ENCODE data around the gene MYH16. TPM values are rescaled to one million over a fixed set of nuclear protein-coding genes. Genes with fewer than 3 reads are reported as not detected.
"Not testable (repeated sequence)": the region's sequence is repeated elsewhere in the genome, so short reads cannot be mapped to it uniquely, and the experiment has no call there.

MYH16 gene
- total RNA-seq, 1 donor from 2014 or later = 0.09 TPM

DNA sequence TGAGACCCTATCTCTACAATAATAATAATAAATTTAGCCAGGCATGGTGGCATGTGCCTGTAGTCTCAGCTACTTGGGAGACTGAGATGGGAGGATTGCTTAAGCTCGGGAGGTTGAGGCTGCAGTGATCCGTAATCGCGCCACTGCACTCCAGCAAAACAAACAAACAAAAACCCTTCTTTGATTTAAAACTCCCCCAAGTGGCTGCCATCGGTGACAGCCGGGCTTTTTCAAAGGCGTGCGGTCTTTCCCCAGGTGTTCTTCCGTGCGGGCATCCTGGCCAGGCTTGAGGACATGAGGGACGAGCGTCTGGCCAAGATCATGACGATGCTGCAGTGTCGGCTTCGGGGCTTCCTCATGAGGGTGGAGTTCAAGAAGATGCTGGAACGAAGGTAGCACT is 1.9 kb upstream of the MYH16 start:
- H3K4me1 Mint-ChIP-seq = no peaks in the 10 kb centered on the region
- H3K9me3 Mint-ChIP-seq = peaks cover 4% of the 10 kb centered on the region
- H3K36me3 Mint-ChIP-seq = no peaks in the 10 kb centered on the region
- DNase-seq (ENCODE audit: low spot score in 2 of 2, unreplicated experiment in 2 of 2) = no peak
- no peak overlapping the region for H3K27ac Mint-ChIP-seq
- H3K4me3 Mint-ChIP-seq = no peak overlapping the region
- H3K27me3 Mint-ChIP-seq (ENCODE audit: low read depth) = peaks cover 3% of the 10 kb centered on the region
- TF ChIP-seq, protein P1, sequence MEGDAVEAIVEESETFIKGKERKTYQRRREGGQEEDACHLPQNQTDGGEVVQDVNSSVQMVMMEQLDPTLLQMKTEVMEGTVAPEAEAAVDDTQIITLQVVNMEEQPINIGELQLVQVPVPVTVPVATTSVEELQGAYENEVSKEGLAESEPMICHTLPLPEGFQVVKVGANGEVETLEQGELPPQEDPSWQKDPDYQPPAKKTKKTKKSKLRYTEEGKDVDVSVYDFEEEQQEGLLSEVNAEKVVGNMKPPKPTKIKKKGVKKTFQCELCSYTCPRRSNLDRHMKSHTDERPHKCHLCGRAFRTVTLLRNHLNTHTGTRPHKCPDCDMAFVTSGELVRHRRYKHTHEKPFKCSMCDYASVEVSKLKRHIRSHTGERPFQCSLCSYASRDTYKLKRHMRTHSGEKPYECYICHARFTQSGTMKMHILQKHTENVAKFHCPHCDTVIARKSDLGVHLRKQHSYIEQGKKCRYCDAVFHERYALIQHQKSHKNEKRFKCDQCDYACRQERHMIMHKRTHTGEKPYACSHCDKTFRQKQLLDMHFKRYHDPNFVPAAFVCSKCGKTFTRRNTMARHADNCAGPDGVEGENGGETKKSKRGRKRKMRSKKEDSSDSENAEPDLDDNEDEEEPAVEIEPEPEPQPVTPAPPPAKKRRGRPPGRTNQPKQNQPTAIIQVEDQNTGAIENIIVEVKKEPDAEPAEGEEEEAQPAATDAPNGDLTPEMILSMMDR (IDR thresholded peaks at IDR 0.05; ENCODE audit: unreplicated experiment) = no peak

DNA sequence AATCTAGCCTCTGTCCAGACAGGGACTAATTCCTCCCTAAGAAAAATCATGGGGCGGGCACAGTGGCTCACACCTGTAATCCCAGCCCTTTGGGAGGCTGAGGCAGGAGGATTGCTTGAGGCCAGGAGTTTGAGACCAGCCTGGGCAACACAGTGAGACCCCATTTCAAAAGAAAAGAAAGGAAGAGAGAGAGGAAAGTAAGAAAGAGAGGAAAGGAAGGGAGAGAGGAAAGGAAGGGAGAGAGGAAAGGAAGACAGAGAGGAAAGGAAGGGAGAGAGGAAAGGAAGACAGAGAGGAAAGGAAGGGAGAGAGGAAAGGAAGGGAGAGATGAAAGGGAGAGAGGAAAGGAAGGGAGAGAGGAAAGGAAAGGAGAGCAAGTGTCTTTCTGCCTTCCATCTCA is 922 bp downstream of the MYH16 start:
- H3K27me3 Mint-ChIP-seq (ENCODE audit: low read depth); H3K9me3 Mint-ChIP-seq; H3K27ac Mint-ChIP-seq; H3K4me3 Mint-ChIP-seq; H3K4me1 Mint-ChIP-seq; DNase-seq (ENCODE audit: low spot score in 2 of 2, unreplicated experiment in 2 of 2); H3K36me3 Mint-ChIP-seq: not testable (repeated sequence)

DNA sequence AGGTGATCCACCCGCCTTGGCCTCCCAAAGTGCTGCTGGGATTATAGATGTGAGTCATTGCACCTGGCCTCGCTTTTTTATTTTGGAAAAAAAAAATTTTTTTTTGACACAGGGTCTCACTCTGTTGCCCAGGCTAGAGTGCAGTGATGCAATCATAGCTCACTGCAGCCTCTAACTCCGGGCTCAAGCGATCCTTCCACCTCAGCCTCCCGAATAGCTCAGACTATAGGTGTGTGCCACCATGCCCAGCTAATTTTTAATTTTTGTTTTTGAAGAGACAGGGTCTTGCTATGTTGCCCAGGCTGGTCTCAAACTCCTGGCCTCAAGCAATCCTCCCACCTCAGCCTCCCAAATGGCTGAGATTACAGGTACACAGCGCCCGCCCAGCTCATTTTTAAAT is 2.3 kb downstream of the MYH16 start:
- not testable (repeated sequence) for H3K9me3 Mint-ChIP-seq; H3K27ac Mint-ChIP-seq; H3K4me3 Mint-ChIP-seq; H3K36me3 Mint-ChIP-seq; DNase-seq (ENCODE audit: low spot score in 2 of 2, unreplicated experiment in 2 of 2); H3K4me1 Mint-ChIP-seq; H3K27me3 Mint-ChIP-seq (ENCODE audit: low read depth)

DNA sequence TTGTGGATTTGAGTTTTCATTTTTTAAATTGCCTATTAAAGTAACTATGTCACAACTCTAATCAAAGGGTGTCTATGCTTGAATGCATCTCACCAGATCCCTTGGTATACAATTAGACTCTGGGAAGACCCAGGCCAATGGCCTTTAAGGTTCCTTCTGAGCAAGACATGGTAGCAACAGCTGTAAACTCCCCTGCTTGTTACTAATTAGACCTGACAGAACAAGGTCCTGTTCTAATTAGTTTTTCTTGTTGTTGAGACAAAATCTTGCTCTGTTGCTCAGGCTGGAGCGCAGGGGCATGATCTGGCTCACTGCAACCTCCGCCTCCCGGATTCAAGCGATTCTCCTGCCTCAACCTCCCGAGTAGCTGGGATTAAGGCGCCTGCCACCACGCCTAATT is 2.9 kb downstream of the MYH16 start:
- no peak for DNase-seq (ENCODE audit: low spot score in 2 of 2, unreplicated experiment in 2 of 2)
- no peaks in the 10 kb centered on the region for H3K4me1 Mint-ChIP-seq
- no peaks in the 10 kb centered on the region for H3K9me3 Mint-ChIP-seq
- no peak overlapping the region for H3K27ac Mint-ChIP-seq
- TF ChIP-seq, protein P1 (IDR thresholded peaks at IDR 0.05; ENCODE audit: unreplicated experiment) = no peak
- H3K36me3 Mint-ChIP-seq = no peaks in the 10 kb centered on the region
- no peaks in the 10 kb centered on the region for H3K27me3 Mint-ChIP-seq (ENCODE audit: low read depth)
- H3K4me3 Mint-ChIP-seq = no peak overlapping the region

DNA sequence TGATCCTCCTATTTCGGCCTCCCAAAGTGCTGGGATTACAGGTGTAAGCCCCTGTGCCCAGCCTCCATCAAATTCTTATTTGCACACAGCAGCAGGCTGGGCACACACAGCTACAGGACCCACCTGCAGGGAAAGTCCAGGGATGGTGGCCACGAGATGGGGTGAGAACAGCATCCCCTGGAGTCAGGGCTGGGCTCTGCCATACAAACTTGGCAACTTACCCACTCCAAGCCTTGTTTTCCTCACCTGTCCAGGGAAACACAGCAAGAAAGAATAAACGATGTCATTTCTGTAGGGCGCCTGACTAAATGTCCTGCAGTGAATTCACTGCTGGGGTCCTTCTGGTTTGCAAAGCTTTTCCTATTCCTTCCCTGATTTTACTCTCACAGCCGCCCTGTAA is 5.5 kb downstream of the MYH16 start:
- Mint-ChIP-seq H3K9me3 (no peaks in the 10 kb centered on the region), H3K4me1 (no peaks in the 10 kb centered on the region), H3K4me3 (no peak overlapping the region), H3K27ac (no peak overlapping the region), H3K36me3 (no peaks in the 10 kb centered on the region), H3K27me3 (ENCODE audit: low read depth) (no peaks in the 10 kb centered on the region)
- DNase-seq (ENCODE audit: low spot score in 2 of 2, unreplicated experiment in 2 of 2) = no peak
- TF ChIP-seq, protein P1 (IDR thresholded peaks at IDR 0.05; ENCODE audit: unreplicated experiment) = no peak

DNA sequence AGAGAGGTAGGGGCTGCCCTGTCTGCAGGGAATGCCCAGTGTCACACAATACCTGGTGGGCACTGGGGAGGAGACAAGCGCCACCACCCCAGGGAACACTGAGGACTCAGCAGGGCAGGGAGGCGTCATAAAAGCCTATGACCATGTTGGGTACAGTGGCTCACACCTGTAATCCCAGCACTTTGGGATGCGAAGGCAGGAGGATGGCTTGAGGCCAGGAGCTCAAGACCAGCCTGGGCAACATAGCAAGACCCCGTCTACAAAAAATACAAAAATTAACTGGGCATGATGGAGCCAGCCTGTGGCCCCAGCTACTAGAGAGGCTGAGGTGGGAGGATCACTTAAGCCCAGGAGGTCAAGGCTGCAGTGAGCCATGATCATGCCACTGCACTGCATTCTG is 11.5 kb downstream of the MYH16 start:
- not testable (repeated sequence) for H3K27me3 Mint-ChIP-seq (ENCODE audit: low read depth); H3K27ac Mint-ChIP-seq; H3K36me3 Mint-ChIP-seq; H3K9me3 Mint-ChIP-seq; H3K4me1 Mint-ChIP-seq; H3K4me3 Mint-ChIP-seq; DNase-seq (ENCODE audit: low spot score in 2 of 2, unreplicated experiment in 2 of 2)

DNA sequence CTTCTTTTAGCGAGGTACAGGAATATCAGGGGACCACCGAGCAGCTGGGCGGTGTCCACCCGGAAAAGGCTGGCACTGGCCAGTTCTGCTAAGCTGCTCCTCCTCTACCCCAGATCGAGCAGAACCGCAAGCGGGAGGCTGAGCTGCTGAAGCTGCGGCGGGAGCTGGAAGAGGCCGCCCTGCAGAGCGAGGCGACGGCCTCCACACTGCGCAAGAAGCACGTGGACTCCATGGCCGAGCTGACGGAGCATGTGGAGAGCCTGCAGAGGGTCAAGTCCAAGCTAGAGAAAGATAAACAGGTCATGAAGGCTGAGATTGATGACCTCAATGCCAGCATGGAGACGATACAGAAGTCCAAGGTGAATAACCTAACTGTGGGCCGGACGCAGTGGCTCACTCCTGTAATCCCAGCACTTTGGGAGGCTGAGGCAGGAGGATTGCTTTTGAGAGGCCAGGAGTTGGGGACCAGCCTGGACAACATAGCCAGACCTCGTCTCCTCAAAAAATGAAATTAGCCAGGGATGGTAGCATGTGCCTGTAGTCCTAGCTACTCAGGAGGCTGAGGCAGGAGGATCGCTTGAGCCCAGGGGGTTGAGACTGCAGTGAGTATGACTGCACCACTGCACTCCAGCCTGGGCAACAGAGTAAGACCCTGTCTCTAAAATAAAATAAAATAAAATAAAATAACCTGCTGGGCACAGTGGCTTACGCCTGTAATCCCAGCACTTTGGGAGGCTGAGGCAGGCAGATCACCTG is 15.3 kb downstream of the MYH16 start:
- Mint-ChIP-seq H3K36me3 (no peaks in the 10 kb centered on the region), H3K4me1 (no peaks in the 10 kb centered on the region), H3K9me3 (no peaks in the 10 kb centered on the region), H3K4me3 (no peak overlapping the region), H3K27me3 (ENCODE audit: low read depth) (no peaks in the 10 kb centered on the region), H3K27ac (no peak overlapping the region)
- DNase-seq (ENCODE audit: low spot score in 2 of 2, unreplicated experiment in 2 of 2) = no peak
- TF ChIP-seq, protein P1 (IDR thresholded peaks at IDR 0.05; ENCODE audit: unreplicated experiment) = no peak

Data from mesothelial cell of epicardium (in vitro differentiated cells).